Measurements from ENCODE around the gene HAUS5. TPM values are rescaled to one million over a fixed set of nuclear protein-coding genes. Genes with fewer than 3 reads are reported as not detected.
A peak's percentile ranks its signal among the peaks of the same experiment; 100 is the strongest.

The HAUS5 gene
- total RNA-seq, 1 experiment from 2014 or later: 31.7 TPM

- TF ChIP-seq, protein P1, sequence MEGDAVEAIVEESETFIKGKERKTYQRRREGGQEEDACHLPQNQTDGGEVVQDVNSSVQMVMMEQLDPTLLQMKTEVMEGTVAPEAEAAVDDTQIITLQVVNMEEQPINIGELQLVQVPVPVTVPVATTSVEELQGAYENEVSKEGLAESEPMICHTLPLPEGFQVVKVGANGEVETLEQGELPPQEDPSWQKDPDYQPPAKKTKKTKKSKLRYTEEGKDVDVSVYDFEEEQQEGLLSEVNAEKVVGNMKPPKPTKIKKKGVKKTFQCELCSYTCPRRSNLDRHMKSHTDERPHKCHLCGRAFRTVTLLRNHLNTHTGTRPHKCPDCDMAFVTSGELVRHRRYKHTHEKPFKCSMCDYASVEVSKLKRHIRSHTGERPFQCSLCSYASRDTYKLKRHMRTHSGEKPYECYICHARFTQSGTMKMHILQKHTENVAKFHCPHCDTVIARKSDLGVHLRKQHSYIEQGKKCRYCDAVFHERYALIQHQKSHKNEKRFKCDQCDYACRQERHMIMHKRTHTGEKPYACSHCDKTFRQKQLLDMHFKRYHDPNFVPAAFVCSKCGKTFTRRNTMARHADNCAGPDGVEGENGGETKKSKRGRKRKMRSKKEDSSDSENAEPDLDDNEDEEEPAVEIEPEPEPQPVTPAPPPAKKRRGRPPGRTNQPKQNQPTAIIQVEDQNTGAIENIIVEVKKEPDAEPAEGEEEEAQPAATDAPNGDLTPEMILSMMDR (IDR thresholded peaks at IDR 0.05 in 2 of 3, conservative IDR thresholded peaks at IDR 0.05 in 1 of 3; ENCODE audit: borderline replicate concordance in 1 of 3, insufficient read depth in 1 of 3, low read depth in 2 of 3, low read length in 2 of 3): no peak
- TF ChIP-seq SIN3A (IDR thresholded peaks at IDR 0.05; ENCODE audit: low read depth): no peak
- TF ChIP-seq FOSL1 (IDR thresholded peaks at IDR 0.05; ENCODE audit: low read depth): no peak
- no peak for TF ChIP-seq EZH2 (IDR thresholded peaks at IDR 0.05)
- TF ChIP-seq, protein P2, sequence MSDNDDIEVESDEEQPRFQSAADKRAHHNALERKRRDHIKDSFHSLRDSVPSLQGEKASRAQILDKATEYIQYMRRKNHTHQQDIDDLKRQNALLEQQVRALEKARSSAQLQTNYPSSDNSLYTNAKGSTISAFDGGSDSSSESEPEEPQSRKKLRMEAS (IDR thresholded peaks at IDR 0.05): no peak
Measured at GRCh38 chr19:35670686-35671085, 58.2 kb downstream of the HAUS5 start (continued).

- H3K4me1 ChIP-seq (ENCODE audit: control insufficient read depth in 1 of 2, insufficient read depth in 2 of 2, low read length in 2 of 2): peaks cover 2 to 17% of the 10 kb centered on the region in 2 experiments; a peak in 2 of 4 replicates
- H3K27ac ChIP-seq (ENCODE audit: low read depth, low read length): no peak overlapping the region
- no peaks in the 10 kb centered on the region for H3K79me2 ChIP-seq (ENCODE audit: insufficient read depth, low read length)
- H3K4me2 ChIP-seq (ENCODE audit: low read length): peak overlapping the region; percentile 87; the same call in 1 of the 2 replicates
- H3K36me3 ChIP-seq (ENCODE audit: control insufficient read depth in 1 of 2, insufficient read depth in 2 of 2, low read length in 2 of 2): no peaks in the 10 kb centered on the region
- H3K9me3 ChIP-seq (ENCODE audit: control insufficient read depth in 1 of 2, insufficient read depth in 1 of 2, low read depth in 1 of 2, low read length in 2 of 2): no peaks in the 10 kb centered on the region
- TF ChIP-seq SP1 (IDR thresholded peaks at IDR 0.05; ENCODE audit: low read depth) (no peak), ZNF274 (IDR thresholded peaks at IDR 0.05; ENCODE audit: low read depth, low read length) (no peak), YY1 (IDR thresholded peaks at IDR 0.05; ENCODE audit: extremely low read depth, insufficient replicate concordance, low read depth, low read length) (no peak), RAD21 (IDR thresholded peaks at IDR 0.05; ENCODE audit: low read depth) (no peak), CBX3 (IDR thresholded peaks at IDR 0.05; ENCODE audit: low read depth) (no peak), ZFX (IDR thresholded peaks at IDR 0.05) (no peak), SIN3A (IDR thresholded peaks at IDR 0.05; ENCODE audit: low read depth) (no peak), POLR2AphosphoS5 (IDR thresholded peaks at IDR 0.05; ENCODE audit: low read depth, low read length) (no peak)
- no peaks in the 10 kb centered on the region for H4K20me1 ChIP-seq (ENCODE audit: insufficient read depth)
- no TSS peak for BruUV-seq (replicated peaks)
- H2AFZ ChIP-seq (ENCODE audit: low read depth, low read length, poor library complexity, severe bottlenecking): no peak overlapping the region
- POLR2A ChIA-PET: interaction anchor here (0.9 kb wide), 1 partner anchor 24 kb away, joined by 3 read pairs; the partner anchor contains the start of gene COX6B1
- RAD21 ChIA-PET (ENCODE audit: low non-redundant PET in 1 of 2, low total read pairs in 2 of 2, uncharacterized antibody in 2 of 2, unreplicated experiment in 2 of 2): no interaction called here
- intact Hi-C loops (cut with micrococcal nuclease): no loop called here
- no peaks in the 10 kb centered on the region for H3K9me2 ChIP-seq (ENCODE audit: insufficient read depth)
- H3K4me3 ChIP-seq (replicated peaks in 1 of 2; ENCODE audit: low read depth in 1 of 2, low read length in 2 of 2): no peak overlapping the region
- DNase-seq (ENCODE audit: low read depth, low spot score) (no peak), ATAC-seq (no peak)
- CTCF ChIA-PET: no interaction called here
- H3K9ac ChIP-seq (ENCODE audit: low read length): no peak overlapping the region
- peaks cover 5% of the 10 kb centered on the region; the same call in 1 of the 2 replicates for H3K27me3 ChIP-seq (ENCODE audit: insufficient read depth, low read length)
Measured at GRCh38 chr19:35671818-35672217, 59.3 kb downstream of the HAUS5 start.
